ENCODE data around the gene MAD2L1BP. TPM values are rescaled to one million over a fixed set of nuclear protein-coding genes. Genes with fewer than 3 reads are reported as not detected.
"Not testable (repeated sequence)": the region's sequence is repeated elsewhere in the genome, so short reads cannot be mapped to it uniquely, and the experiment has no call there.

MAD2L1BP gene
- total RNA-seq, 1 donor from 2014 or later, result 35.4 TPM

DNA sequence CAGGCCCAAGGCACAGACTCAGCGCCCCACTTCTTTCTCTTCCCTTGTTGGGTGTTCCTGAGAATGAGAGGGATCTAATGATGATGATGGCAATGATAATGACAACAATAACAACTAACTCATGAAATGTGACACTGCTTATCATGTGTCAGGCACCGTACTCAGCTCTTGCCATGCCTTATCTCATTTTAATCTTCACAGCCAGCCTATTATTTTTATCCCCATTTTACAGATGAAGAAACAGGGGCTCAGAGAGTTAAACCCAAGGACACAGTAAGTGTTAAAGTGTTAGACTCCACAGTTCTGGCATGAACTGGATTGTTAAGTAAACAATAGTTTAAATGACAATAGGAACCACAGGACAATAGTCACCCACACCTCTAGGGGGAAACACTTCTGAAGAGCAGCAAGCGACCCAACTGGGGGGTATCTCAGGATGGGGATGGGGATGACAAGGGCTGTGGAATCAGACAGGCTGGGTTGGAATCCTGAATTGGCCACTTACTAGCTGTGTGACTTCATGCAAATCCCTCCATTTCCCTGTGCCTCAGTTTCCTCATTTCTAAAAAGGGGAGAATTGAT, 21.7 kb downstream of the MAD2L1BP start:
- Mint-ChIP-seq H3K4me1 (ENCODE audit: low read depth) (peaks cover 6% of the 10 kb centered on the region), H3K36me3 (ENCODE audit: low read depth) (no peaks in the 10 kb centered on the region), H3K27ac (no peak overlapping the region), H3K27me3 (ENCODE audit: low read depth) (no peaks in the 10 kb centered on the region), H3K4me3 (ENCODE audit: low read depth) (no peak overlapping the region), H3K9me3 (peaks cover 4% of the 10 kb centered on the region)
- no peak for DNase-seq (ENCODE audit: low spot score)
- intact Hi-C loops (cut with micrococcal nuclease), result no loop called here

DNA sequence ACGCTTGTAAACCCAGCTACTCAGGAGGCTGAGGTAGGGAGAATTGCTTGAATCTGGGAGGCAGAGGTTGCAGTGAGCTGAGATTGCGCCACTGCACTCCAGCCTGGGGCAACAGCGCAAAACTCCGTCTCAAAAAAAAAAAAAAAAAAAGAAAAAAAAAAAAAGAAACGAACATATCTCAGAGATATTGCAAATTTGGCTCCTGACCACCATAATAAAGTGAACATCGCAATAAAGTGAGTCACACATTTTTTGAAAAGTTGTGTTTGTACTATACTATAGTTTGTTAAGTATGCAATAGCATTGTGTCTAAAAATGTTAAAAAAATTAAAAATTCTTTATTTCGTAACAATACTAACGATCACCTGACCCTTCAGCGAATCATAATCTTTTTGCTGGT, 22.5 kb downstream of the MAD2L1BP start:
- Mint-ChIP-seq H3K36me3 (ENCODE audit: low read depth) (no peaks in the 10 kb centered on the region), H3K27me3 (ENCODE audit: low read depth) (no peaks in the 10 kb centered on the region), H3K4me1 (ENCODE audit: low read depth) (peaks cover 11% of the 10 kb centered on the region), H3K9me3 (peaks cover 4% of the 10 kb centered on the region), H3K4me3 (ENCODE audit: low read depth) (no peak overlapping the region), H3K27ac (no peak overlapping the region)
- intact Hi-C loops (cut with micrococcal nuclease), result no loop called here
- DNase-seq (ENCODE audit: low spot score), result no peak

GRCh38 chr6:43662948-43663347, 27.3 kb downstream of the MAD2L1BP start:
- peaks cover 21% of the 10 kb centered on the region for H3K4me1 Mint-ChIP-seq (ENCODE audit: low read depth)
- H3K36me3 Mint-ChIP-seq (ENCODE audit: low read depth); DNase-seq (ENCODE audit: low spot score); intact Hi-C loops (cut with micrococcal nuclease); H3K27me3 Mint-ChIP-seq (ENCODE audit: low read depth); H3K4me3 Mint-ChIP-seq (ENCODE audit: low read depth); H3K9me3 Mint-ChIP-seq; H3K27ac Mint-ChIP-seq: not testable (repeated sequence)

- H3K27ac Mint-ChIP-seq, result no peak overlapping the region
- H3K27me3 Mint-ChIP-seq (ENCODE audit: low read depth), result no peaks in the 10 kb centered on the region
- DNase-seq (ENCODE audit: low spot score), result no peak
- peaks cover 8% of the 10 kb centered on the region for H3K36me3 Mint-ChIP-seq (ENCODE audit: low read depth)
- intact Hi-C loops (cut with micrococcal nuclease), result loop anchor here (5.0 kb wide), 1 partner anchor 107 kb away; the partner anchor contains the start of gene VEGFA
- no peak overlapping the region for H3K4me3 Mint-ChIP-seq (ENCODE audit: low read depth)
- peaks cover 41% of the 10 kb centered on the region for H3K4me1 Mint-ChIP-seq (ENCODE audit: low read depth)
- peaks cover 4% of the 10 kb centered on the region for H3K9me3 Mint-ChIP-seq
Measured at GRCh38 chr6:43665376-43665775, 29.7 kb downstream of the MAD2L1BP start.

GRCh38 chr6:43666196-43666920, 30.7 kb downstream of the MAD2L1BP start:
- H3K9me3 Mint-ChIP-seq, result no peaks in the 10 kb centered on the region
- H3K4me3 Mint-ChIP-seq (ENCODE audit: low read depth), result no peak overlapping the region
- DNase-seq (ENCODE audit: low spot score), result no peak
- peaks cover 41% of the 10 kb centered on the region for H3K4me1 Mint-ChIP-seq (ENCODE audit: low read depth)
- peaks cover 14% of the 10 kb centered on the region for H3K36me3 Mint-ChIP-seq (ENCODE audit: low read depth)
- intact Hi-C loops (cut with micrococcal nuclease), result loop anchor here (2.0 to 5.0 kb wide), 2 partner anchors 106 to 408 kb away; partner anchors contain the start of gene VEGFA
- no peaks in the 10 kb centered on the region for H3K27me3 Mint-ChIP-seq (ENCODE audit: low read depth)
- H3K27ac Mint-ChIP-seq, result no peak overlapping the region

DNA sequence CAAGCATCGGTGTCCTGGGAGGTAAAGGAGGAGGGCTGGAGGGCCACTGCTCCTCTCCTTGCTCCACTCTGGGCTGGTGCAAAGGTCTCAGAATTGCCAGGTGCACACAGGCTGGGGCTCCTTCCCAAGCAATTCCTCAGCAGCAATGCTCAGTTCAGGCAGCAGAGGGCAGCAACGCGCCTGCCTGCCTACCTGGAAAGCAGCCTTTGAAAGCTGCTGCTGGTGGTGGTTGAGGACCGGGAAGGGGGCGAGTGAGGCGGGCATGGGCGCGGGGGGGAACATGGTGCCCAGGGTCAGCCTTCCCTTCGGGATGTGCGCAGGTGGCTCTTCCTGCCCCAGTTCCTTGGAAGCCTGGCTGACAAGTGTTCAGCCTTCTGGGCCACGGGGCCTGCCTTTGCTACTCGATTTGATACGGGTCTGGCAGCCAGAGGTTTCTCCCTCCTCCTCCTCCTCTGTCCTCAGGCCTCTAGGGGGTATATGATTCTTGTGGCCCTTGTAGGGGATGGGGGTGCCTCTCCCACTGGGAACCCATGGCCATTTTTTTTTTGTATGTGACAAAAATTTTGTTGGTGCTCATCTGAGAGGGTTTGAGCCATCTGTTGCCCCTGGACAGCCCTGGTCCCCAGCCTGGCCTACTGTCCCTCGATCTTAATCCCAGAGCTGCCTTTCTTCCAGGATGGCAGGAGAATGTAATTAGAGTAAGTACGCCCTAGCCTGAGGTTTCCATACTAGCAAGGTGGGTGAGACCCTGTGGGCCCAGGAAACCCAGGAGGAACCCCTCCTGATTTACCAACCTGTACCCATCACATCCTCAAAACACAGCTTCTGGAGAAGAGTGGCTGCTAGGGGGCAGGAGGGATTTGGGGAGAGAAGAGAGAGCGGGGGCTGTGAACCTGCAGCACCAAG, 31.9 kb downstream of the MAD2L1BP start:
- H3K4me3 Mint-ChIP-seq (ENCODE audit: low read depth), result no peak overlapping the region
- H3K27ac Mint-ChIP-seq, result peak overlapping the region; percentile 40
- DNase-seq (ENCODE audit: low spot score), result peak; percentile 71
- intact Hi-C loops (cut with micrococcal nuclease), result loop anchor here (2.0 to 5.0 kb wide), 2 partner anchors 105 to 407 kb away; partner anchors contain the start of gene VEGFA
- no peaks in the 10 kb centered on the region for H3K9me3 Mint-ChIP-seq
- no peaks in the 10 kb centered on the region for H3K27me3 Mint-ChIP-seq (ENCODE audit: low read depth)
- H3K4me1 Mint-ChIP-seq (ENCODE audit: low read depth), result peaks cover 35% of the 10 kb centered on the region
- peaks cover 23% of the 10 kb centered on the region for H3K36me3 Mint-ChIP-seq (ENCODE audit: low read depth)

GRCh38 chr6:43668151-43669028, 32.8 kb downstream of the MAD2L1BP start:
- Mint-ChIP-seq H3K4me1 (ENCODE audit: low read depth) (peaks cover 30% of the 10 kb centered on the region), H3K27ac (peak overlapping the region; percentile 40), H3K9me3 (no peaks in the 10 kb centered on the region), H3K4me3 (ENCODE audit: low read depth) (no peak overlapping the region), H3K36me3 (ENCODE audit: low read depth) (peaks cover 31% of the 10 kb centered on the region), H3K27me3 (ENCODE audit: low read depth) (no peaks in the 10 kb centered on the region)
- DNase-seq (ENCODE audit: low spot score), result peak; percentile 23
- intact Hi-C loops (cut with micrococcal nuclease), result loop anchor here (5.0 kb wide), 1 partner anchor 104 kb away; the partner anchor contains the start of gene VEGFA

- Mint-ChIP-seq H3K9me3 (no peaks in the 10 kb centered on the region), H3K36me3 (ENCODE audit: low read depth) (peaks cover 33% of the 10 kb centered on the region), H3K4me1 (ENCODE audit: low read depth) (peaks cover 30% of the 10 kb centered on the region), H3K4me3 (ENCODE audit: low read depth) (no peak overlapping the region), H3K27ac (peak overlapping the region; percentile 12), H3K27me3 (ENCODE audit: low read depth) (no peaks in the 10 kb centered on the region)
- intact Hi-C loops (cut with micrococcal nuclease), result loop anchor here (5.0 kb wide), 1 partner anchor 103 kb away; the partner anchor contains the start of gene VEGFA
- no peak for DNase-seq (ENCODE audit: low spot score)
Measured at GRCh38 chr6:43669050-43669921, 33.6 kb downstream of the MAD2L1BP start.

DNA sequence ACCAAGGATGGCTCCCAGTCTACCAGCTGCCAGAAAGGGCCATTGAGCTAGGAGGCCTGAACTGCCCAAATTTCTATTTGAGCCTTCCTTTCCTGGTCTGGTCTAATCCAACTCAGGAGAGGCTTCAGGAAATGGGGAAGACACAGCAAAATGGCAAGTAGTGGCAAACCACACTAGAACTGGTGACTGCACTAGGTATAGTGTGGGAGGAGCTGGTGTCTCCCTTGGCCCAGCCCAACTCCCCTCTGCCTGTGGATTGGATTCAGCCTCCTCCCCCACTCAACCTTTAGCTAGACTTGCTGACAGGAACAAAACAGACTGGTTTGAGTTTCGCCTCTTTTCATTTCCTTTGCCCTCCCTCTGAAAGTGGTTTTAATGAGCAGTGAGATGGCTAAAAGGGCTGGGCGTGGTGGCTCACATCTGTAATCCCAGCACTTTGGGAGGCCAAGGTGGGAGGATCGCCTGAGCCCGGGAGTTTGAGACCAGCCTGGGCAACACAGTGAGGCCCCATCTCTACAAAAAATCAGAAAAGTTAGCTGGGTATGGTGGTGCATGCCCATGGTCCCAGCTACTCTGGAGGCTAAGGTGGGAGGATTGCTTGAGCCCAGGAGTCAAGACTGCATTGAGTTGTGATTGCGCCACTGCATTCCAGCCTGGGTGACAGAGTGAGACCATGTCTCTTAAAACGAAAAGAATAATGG, 34.4 kb downstream of the MAD2L1BP start:
- no peak overlapping the region for H3K27ac Mint-ChIP-seq
- no peaks in the 10 kb centered on the region for H3K27me3 Mint-ChIP-seq (ENCODE audit: low read depth)
- intact Hi-C loops (cut with micrococcal nuclease), result loop anchor here (2.0 to 5.0 kb wide), 3 partner anchors 37 to 102 kb away; partner anchors contain the start of gene VEGFA
- H3K36me3 Mint-ChIP-seq (ENCODE audit: low read depth), result peaks cover 40% of the 10 kb centered on the region
- H3K9me3 Mint-ChIP-seq, result no peaks in the 10 kb centered on the region
- peaks cover 30% of the 10 kb centered on the region for H3K4me1 Mint-ChIP-seq (ENCODE audit: low read depth)
- peak; percentile 36 for DNase-seq (ENCODE audit: low spot score)
- H3K4me3 Mint-ChIP-seq (ENCODE audit: low read depth), result no peak overlapping the region

DNA sequence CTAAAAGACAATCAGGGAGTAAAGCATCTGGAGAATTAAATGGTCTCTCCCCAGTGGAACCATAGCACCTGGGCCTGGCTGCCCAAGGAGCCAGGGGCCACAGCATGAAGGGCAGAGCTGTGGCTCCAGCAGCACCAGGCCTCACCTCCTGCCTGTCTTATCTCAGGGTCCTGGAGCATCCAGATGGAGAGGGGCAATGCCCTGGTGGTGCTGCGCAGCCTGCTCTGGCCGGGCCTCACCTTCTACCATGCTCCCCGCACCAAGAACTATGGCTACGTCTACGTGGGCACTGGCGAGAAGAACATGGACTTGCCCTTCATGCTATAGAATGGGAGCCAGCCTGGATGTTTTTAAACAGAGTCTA, 35.0 kb downstream of the MAD2L1BP start:
- Mint-ChIP-seq H3K27me3 (ENCODE audit: low read depth) (no peaks in the 10 kb centered on the region), H3K36me3 (ENCODE audit: low read depth) (peaks cover 46% of the 10 kb centered on the region), H3K4me3 (ENCODE audit: low read depth) (no peak overlapping the region), H3K27ac (peak overlapping the region; percentile 27), H3K4me1 (ENCODE audit: low read depth) (peaks cover 30% of the 10 kb centered on the region), H3K9me3 (no peaks in the 10 kb centered on the region)
- intact Hi-C loops (cut with micrococcal nuclease), result loop anchor here (2.0 to 5.0 kb wide), 2 partner anchors 37 to 54 kb away; no protein-coding TSS in a partner anchor
- no peak for DNase-seq (ENCODE audit: low spot score)
